ENCODE measurements around the gene SLC51B. TPM values are rescaled to one million over a fixed set of nuclear protein-coding genes. Genes with fewer than 3 reads are reported as not detected.

The SLC51B gene
- total and polyA plus RNA-seq, 9 of the 15 experiments (the other 6 are each of a cell fraction or from before 2014, with no cell fraction given), result not detected

DNA sequence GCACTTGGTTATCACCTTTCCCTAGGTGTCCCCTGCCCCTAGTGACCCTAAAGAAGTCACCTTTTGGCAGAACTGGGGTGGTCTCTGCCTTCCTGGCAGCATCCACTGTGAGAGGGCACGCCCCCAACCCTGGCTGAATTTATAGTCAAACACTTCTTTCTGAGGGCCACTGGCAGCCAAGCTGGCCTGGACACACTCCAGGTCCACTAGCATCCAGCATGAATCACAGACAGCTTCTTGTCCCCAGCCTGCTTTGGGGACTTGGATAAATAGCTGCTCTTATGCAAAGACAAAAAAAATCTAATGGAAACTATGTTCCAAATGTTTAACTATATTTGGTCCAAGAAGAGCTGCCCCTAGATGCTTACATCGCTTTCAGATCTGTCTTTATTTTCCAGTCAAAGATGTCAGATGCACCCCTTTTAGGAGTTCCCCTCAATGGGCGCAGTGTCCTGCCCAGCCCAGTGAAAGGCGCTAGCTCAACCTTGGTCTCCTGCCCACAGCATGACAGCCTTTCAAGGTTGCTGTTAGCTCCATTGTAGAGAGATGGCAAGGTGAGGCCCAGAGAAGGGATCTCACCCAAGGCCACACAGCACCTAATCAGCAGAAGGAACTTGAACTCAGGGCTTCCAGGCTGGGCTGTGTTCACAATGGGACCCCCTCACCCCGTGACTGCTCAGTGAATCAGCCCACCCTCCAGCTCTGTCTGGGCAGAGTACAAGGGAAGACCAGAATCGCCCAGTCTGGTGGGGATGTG, 15.6 kb downstream of the SLC51B start (continued):
- TF ChIP-seq MXD1 (CRISPR knock-in tag; IDR thresholded peaks at IDR 0.05; ENCODE audit: borderline replicate concordance, poor library complexity, severe bottlenecking), result no peak
- TF ChIP-seq EWSR1 (IDR thresholded peaks at IDR 0.05; ENCODE audit: borderline replicate concordance, low read depth, partially characterized antibody), result no peak
- TF ChIP-seq, protein P1, sequence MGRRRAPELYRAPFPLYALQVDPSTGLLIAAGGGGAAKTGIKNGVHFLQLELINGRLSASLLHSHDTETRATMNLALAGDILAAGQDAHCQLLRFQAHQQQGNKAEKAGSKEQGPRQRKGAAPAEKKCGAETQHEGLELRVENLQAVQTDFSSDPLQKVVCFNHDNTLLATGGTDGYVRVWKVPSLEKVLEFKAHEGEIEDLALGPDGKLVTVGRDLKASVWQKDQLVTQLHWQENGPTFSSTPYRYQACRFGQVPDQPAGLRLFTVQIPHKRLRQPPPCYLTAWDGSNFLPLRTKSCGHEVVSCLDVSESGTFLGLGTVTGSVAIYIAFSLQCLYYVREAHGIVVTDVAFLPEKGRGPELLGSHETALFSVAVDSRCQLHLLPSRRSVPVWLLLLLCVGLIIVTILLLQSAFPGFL (CRISPR knock-in tag; IDR thresholded peaks at IDR 0.05), result no peak
- no peak for TF ChIP-seq PRPF4 (IDR thresholded peaks at IDR 0.05; ENCODE audit: insufficient read depth, low read depth, low read length, poor library complexity, severe bottlenecking)
- no peak for TF ChIP-seq ZFPM2 (CRISPR knock-in tag; IDR thresholded peaks at IDR 0.05)
- TF ChIP-seq KLF13 (tag; IDR thresholded peaks at IDR 0.05; ENCODE audit: borderline replicate concordance, low read depth), result no peak
- TF ChIP-seq GABPB2 (CRISPR knock-in tag; conservative IDR thresholded peaks at IDR 0.05), result no peak
- TF ChIP-seq ZNF695 (CRISPR knock-in tag; IDR thresholded peaks at IDR 0.05), result no peak
- TF ChIP-seq KAT2B (IDR thresholded peaks at IDR 0.05; ENCODE audit: low read depth, low read length), result no peak
- TF ChIP-seq, protein P2, sequence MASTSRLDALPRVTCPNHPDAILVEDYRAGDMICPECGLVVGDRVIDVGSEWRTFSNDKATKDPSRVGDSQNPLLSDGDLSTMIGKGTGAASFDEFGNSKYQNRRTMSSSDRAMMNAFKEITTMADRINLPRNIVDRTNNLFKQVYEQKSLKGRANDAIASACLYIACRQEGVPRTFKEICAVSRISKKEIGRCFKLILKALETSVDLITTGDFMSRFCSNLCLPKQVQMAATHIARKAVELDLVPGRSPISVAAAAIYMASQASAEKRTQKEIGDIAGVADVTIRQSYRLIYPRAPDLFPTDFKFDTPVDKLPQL (IDR thresholded peaks at IDR 0.05; ENCODE audit: extremely low read depth, insufficient read length), result no peak
- no peak for TF ChIP-seq NR4A1 (CRISPR knock-in tag; IDR thresholded peaks at IDR 0.05)
- TF ChIP-seq NR4A1 (tag; IDR thresholded peaks at IDR 0.05), result no peak
- TF ChIP-seq SP1 (CRISPR knock-in tag; IDR thresholded peaks at IDR 0.05), result no peak
- no peak for TF ChIP-seq SETDB1 (IDR thresholded peaks at IDR 0.05; ENCODE audit: low read length)
